ENCODE data around the gene CORIN.

GRCh38 chr4:47690611-47691010 is 147.3 kb downstream of the CORIN start:
- no peak for TF ChIP-seq CTCF (conservative IDR thresholded peaks at IDR 0.05; ENCODE audit: low read length)
- TF ChIP-seq EZH2phosphoT487 (IDR thresholded peaks at IDR 0.05; ENCODE audit: borderline replicate concordance) = no peak

All from Loucy (cell line).